ENCODE results near the gene HAPSTR1.

- TF ChIP-seq CTCF (IDR thresholded peaks at IDR 0.05; ENCODE audit: low read depth, low read length, missing input control) (no peak), HNF4G (IDR thresholded peaks at IDR 0.05) (no peak), RXRA (IDR thresholded peaks at IDR 0.05) (no peak), JUND (IDR thresholded peaks at IDR 0.05) (no peak), FOXA1 (IDR thresholded peaks at IDR 0.05) (no peak), TAF1 (conservative IDR thresholded peaks at IDR 0.05) (no peak), SP1 (IDR thresholded peaks at IDR 0.05) (no peak), ATF3 (IDR thresholded peaks at IDR 0.05) (no peak), FOXA2 (IDR thresholded peaks at IDR 0.05) (no peak), RAD21 (IDR thresholded peaks at IDR 0.05) (no peak), HNF4A (conservative IDR thresholded peaks at IDR 0.05) (no peak), ZBTB33 (IDR thresholded peaks at IDR 0.05) (no peak), REST (IDR thresholded peaks at IDR 0.05) (no peak), EGR1 (IDR thresholded peaks at IDR 0.05; ENCODE audit: low read depth in 2 of 2) (no peak)
Observed at GRCh38 chr16:9081843-9082242, 9.6 kb upstream of the HAPSTR1 start.

Measured in liver (tissue), 3 donors.